Inflammatory macrophage treated with lipopolysaccharide for 1 hour (primary cell): ENCODE measurements around the gene CNDP2.

ENCODE experiments used
- DNase-seq, 2 donors: peaks; one replicate each; pipeline ENCODE4 v3.0.0-alpha.2; 2020 to 2022

CNDP2 gene

DNA sequence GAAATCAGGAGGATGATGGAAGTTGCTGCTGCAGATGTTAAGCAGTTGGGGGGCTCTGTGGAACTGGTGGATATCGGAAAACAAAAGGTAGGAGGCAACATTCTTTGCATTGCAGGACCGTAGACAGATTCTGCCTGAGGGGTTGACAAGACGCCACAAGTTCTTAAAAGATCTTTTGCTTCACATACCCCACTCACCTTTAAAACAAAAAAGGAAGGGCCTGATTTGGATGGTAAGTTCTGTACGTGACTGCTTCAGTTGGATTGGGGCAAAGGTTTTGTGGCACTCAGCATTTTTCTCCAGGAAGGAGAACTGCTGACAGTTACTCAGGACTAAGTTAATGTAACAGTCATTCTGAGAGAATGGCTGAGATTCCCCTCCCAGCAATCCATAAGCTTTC, 5.2 kb downstream of the CNDP2 start:
- peak; percentile 53 to 60 for DNase-seq

DNA sequence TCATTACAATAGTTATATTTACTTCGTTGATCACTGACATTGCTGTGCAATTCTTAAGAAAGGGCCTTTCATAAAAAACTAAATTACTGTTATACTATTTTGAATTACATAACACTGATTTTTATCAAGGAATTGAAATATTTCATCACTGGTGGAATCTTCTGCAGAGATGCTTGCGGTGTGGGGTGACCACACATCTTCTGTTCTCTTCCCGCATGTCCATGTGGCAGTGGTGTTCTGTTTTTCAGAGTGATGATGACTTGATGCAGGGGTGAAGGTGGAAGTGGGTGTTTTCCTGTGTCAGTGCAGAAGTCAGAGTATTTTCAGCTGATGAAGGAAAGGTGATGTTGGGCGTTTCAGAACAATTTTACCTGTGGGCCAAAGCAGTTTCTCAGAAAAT, 7.0 kb downstream of the CNDP2 start:
- DNase-seq, result no peak

DNA sequence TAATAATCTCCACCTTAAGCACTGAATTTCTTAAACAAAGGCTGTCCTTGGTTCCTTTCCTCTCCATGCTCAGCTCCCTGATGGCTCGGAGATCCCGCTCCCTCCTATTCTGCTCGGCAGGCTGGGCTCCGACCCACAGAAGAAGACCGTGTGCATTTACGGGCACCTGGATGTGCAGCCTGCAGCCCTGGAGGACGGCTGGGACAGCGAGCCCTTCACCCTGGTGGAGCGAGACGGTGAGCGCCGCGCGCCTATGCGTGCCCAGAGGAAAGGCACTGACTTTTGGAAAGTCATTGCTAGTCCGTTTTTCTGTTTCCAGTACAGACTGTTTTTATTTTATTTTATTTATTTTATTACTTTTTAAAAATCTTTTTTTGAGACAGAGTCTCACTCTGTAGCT, 9.6 kb downstream of the CNDP2 start:
- DNase-seq, result no peak

DNA sequence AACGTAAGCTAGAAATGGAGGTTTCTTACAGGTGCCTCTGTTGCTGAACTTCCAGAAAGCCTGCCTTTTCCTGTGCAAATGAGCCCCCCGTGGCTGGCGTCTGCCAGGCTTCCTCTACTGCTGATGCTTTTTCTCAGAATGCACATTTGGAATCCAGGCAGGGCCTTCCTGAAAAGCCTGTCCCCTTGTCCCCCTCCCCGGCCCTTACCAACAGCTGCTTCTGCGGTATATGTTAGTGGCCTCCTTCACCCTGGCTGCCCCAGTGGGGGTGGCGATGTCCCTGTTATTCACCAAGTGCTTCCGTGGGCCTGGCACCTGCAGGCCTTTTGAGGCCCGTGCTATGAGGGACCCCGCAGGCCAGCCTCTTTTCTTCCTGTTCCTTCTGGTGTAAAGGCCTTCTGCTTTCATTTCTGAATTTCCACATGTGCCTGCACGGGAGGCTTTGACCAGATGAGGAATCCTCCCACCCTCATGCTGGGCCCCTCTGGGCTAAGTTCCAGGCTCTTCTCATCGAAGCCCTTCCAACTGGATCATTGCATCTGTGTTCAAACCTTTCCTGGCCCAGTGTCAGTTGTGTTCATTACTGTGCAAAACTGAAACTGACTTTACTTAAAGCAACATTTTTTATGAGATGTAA, 10.4 kb downstream of the CNDP2 start:
- no peak for DNase-seq

DNA sequence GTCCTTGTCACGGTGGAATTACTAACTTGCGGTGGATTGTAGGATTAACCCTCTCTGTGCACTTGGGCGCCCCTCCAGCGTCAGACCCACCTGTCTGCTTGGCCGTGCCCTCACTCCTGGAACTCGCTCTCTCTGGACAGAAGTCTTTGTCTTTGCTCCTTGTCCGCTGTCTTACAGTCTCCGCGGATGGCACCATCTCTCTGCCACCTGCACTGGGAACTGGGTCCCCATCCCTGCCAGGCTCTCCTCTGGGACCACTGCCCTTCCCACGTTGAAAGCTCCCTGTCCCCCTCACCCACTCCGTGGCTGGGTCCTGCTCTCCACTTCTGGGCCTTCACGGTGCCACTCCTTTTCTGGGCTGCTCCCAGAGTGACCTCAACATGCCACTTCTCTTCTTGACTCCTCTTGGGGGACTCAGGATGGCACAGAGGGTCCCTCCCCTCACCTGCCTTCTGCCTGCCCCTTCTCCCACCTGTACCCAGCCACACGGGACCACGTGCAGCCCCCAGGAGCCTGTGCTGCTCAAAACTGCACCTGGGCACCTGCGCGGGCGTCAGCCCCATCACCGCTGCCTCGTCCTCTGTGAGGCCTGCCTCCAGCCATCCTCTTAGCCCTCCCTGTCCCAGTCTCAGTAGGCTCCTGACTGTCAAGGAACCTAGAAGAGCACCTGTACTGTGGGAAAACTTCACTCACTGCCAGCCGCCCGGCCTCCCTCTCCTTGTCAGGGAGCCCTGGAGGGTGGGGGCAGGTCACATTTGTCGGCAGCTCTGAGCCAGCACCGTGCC, 11.1 kb downstream of the CNDP2 start:
- no peak for DNase-seq

DNA sequence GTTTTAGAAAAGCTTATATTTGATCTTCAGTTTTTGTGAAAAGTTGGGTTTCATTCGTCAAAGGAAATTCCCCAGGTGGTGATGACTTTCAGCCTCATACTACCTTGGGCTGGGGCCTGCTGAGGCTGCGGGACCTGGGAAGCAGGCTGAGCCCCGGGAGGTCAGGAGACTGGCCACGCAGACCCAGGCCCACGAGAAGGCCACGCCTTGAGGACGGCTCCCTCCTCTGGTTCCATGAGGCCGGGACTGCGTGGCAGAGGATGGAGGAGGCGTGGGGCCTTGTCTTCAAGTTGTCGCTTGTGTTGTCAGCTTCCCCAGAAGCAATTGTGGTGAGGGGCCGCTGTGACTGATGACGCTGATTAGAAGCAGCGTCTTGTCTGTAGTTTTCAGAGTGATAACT, 11.8 kb downstream of the CNDP2 start:
- no peak for DNase-seq

DNA sequence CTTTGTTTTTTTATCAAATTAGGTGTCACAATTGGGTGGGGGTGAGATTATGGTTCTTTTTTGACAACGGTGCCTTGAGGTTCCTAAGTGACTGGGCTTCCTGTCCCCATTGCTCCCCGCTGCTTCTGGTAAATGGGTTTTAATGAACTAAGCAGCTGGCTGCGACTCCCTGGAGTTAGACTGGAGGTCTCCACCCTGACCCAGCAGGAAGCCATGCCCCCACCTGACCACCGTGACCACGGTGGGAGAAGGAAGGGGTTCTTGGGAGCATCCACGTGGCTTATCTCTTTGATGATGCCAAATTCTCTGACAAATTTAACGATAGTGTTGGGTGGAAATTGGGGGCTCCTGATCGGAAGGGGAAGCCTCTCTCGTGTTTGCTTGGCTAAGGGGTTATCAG, 12.2 kb downstream of the CNDP2 start:
- no peak for DNase-seq

DNA sequence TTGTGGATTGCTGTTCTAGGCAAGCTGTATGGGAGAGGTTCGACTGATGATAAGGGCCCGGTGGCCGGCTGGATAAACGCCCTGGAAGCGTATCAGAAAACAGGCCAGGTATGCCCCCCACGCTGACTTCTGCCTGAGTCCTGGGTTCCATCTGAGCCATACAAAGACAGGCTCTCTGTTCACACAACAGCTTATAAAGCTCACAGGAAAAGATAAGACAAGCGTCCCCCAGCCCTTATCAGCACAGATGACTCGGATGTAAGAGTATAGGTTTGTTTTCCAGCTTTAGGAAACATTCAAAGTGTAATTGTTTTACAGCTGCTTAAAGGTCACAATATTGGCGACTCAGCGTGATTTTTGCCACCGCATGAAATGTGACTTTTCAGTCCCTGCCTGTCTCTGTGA, 12.7 kb downstream of the CNDP2 start:
- no peak for DNase-seq

DNA sequence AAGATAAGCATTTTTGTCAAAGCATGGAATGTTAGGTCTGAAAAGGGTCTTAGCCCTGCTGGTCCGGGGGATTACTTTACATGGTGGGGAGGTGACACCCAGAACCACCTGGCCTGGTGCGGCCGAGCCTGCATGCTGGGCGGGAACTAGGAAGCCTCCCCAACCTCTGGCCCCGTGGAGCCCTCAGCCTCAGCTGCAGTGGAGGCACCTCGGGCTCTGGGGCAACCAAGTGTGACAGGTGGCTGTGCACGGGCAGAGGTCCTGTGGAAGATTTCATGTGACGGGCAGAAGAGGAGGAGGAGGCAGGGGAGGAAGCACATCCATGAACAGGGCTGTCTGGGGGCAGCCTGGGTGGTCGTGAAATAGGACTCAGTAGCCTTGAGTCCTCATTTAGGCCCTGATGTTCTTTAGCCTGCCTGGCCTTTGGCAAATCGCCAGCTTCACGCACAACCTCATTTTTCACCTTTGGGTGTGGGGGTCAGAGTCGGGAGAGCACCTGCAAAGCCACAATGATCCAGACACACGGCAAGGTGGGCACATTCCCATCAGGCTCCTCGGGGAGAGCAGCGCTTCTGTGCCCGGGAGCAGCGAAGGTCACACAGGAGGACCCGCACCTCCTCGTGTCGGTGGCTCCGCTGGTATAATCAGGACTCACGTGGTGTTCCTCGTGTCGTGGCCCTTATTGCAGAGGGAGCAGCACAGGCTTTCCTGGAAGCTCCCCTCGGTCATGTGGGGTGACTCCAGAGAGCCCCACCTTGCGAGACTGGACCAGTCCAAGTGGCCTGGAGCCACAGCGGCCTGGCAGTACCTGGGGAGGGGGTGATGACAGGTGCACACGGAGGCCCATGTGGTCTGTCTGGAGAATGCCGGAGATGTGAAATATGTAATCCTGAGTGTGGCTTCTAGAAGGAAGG, 13.9 kb downstream of the CNDP2 start:
- DNase-seq, result no peak

DNA sequence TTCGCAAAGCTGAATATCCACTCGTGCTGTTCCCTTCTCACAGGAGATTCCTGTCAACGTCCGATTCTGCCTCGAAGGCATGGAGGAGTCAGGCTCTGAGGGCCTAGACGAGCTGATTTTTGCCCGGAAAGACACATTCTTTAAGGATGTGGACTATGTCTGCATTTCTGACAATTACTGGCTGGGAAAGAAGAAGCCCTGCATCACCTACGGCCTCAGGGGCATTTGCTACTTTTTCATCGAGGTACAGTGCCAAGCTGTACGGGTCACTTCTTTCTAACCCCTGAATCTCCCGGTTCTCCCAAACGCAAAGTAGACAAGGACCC, 14.6 kb downstream of the CNDP2 start:
- no peak for DNase-seq

DNA sequence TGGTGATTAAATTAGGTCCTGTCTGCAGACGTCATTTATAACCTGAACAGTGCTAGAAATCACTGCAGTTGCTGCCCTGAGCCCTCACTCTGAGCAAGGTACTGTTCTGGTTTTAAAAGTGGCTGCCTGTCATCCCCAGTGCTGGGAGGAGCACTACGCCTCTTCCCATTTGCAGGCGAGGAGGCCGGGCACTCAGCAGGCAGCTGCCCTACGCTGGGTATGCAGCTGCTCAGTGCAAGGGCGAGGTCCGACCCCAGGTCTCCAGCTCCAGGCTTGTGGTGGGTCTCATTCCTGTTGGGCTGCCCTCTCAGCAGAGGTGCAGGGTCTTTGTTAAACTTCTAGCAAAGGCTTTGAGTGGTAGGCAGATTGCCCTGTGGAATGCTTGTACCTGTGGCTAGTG, 15.7 kb downstream of the CNDP2 start:
- no peak for DNase-seq

DNA sequence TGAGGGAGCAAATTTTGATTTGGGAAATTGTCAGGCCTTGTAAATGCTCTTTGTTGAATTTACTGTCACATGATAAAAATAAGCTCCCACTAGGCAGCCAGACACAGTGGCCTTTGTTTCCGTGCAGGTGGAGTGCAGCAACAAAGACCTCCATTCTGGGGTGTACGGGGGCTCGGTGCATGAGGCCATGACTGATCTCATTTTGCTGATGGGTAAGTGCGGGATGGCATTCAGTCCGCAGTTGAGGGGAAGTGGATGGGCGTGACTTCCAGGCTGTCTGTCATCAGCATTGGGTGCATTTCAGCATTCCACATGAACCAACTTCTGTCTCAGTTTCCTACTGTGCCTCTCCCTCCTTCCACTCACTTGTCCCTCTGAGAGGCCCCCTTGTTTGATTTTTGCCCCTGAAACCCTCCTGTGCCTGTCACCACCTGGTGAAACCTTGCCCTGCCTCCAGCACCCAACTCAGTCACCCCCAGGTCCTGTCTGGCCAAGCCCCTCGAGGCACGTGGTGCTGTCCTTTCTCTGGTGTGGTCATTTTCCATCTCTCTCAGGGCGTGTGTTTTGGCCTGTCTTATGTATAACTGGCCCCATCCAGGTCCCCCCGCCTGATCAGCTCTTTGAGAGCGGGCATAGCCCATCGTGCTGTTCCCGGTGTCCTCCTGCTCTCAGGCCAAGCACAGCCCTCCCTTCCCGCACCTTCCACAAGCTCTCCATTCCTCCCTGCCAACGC, 16.3 kb downstream of the CNDP2 start:
- no peak for DNase-seq

DNA sequence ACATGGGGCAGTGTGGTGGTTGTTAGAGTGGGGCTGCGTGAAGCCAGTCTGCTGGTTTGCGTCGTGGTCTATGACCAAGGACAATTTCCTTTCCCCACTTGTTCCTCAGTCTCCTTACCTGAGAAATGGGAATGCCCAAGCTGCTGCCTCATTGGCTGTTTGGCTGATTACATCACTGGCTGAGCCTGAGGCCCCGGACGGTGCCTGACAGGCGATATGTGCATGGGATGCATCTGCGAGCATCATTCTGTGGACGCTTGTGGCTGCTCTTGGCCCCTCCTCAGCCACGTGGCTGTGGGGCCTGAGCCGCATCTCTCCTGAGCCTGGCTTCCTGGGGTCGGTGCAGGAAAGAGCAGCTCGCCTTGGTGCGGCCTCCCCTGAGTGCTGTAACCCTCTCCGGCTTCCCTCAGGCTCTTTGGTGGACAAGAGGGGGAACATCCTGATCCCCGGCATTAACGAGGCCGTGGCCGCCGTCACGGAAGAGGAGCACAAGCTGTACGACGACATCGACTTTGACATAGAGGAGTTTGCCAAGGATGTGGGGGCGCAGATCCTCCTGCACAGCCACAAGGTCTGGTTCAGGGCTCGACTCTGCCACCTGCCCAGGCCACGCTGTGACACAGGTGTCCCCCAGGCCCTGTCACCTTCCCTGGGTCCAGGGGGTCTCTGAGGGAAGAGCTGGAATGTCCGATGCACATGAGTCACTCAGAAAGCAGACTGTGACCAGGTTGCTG, 17.2 kb downstream of the CNDP2 start:
- no peak for DNase-seq

DNA sequence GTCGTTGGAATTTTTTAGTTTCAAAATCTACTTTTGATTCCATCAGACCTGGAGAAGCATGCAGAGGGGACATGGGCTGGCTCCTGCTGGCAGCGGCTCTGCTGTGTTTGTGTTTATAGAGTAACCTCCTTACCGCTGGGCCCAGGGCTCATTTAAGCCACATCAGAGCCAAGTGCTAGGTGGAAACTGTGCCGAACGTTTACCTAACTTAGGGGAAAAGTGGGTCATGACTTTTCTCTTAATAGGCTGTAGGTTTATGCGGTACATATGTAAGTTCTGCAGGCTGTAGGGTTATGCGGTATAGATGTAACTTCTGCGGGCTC, 17.7 kb downstream of the CNDP2 start:
- DNase-seq, result no peak

DNA sequence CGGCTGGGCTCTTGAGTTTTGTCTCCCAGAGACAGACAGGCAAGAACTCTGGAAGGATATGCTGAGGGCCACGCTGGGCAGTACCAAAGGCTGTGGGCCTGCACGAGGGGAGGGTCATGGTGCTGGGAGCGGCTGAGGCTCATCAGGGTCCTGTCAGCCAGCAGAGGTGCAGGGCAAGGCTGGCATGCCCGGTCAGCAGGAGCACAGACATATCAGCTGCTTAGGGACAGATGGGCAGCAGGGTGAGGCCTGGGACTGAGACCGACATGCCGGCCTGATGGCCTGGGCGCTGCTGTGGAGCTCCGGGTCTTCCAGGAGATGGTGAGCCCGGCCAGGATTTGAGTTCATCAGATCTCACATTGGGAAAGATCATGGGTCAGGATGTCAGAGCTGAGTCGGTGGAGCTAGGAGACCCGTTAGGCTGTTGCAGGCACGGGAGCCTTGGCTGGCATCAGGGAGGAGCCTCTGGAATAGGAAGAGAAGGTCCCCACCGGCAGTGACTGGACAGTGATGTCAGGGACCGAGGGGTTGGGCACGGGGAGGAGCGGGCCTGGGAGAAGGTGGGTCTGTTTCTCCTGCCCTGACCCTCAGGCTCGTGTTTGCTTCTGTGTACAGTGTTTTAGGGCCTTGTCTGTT, 18.8 kb downstream of the CNDP2 start:
- DNase-seq, result no peak

DNA sequence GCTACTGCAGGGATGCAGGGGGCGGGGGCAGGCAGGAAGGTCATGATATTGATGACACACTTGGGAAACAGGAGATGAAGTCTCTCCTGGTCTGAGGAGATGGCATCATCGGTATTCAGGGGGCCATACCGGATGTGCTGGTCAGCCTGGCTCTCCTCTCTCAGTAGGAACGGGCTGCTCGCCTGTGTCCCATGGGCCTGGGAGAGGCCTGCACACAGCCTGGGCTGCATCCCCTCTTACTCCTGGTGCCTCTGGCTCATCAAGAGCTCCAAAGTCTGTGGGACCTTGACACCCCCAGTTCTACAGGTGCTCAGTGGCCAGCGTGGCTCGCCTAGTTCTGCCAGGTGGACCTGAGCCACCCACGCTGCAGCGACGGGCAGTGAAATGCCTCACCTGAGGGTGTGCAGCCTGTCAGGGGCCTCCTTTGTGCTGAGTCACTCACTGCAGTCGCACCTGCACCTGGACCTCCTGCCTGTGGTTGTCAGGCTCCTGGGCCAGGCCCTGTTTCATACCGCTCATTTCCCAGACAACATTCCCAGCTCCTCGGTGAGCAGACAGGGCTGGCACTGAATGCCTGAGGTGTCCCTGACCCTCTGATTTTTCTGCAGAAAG, 19.6 kb downstream of the CNDP2 start:
- DNase-seq, result no peak

DNA sequence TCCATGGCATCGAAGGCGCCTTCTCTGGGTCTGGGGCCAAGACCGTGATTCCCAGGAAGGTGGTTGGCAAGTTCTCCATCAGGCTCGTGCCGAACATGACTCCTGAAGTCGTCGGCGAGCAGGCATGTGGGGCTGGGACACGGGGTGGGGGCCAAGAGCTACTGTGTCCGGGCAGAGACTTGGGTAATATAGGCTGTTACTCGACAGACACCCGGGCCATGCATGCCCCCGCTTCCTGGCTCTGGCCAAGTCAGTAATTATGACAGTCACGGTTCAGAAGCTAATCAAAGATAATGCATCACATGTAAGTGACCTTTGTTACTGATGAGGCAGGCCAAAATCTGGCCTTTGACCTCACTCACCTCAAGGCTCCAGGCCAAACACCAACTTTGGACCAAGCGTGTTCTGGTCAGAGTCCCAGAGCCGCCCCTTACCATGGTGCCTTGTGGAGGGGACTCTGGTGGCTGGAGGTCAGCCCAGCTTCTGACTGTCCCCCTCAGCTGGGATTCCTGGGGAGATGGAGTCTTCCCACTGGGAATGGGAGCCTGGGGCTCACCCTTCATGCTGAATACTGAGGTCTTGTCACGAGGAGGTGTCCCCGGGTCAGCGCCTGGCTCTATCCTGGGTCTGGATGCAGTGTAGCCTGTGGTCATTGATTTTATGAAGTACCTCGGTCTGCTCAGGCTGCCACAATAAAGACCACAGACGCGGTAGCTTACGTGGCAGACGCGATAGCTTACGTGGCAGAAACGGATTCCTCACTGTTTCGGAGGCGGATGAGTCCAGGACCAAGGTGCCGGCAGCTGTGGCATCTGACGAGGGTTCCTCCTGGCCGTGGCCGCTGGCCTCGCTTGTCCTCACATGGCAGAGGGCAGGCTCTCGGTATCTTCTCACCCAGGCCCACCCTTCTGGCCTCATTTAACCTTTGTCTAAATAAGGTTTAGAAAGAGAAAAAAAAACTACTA, 20.4 kb downstream of the CNDP2 start:
- no peak for DNase-seq

DNA sequence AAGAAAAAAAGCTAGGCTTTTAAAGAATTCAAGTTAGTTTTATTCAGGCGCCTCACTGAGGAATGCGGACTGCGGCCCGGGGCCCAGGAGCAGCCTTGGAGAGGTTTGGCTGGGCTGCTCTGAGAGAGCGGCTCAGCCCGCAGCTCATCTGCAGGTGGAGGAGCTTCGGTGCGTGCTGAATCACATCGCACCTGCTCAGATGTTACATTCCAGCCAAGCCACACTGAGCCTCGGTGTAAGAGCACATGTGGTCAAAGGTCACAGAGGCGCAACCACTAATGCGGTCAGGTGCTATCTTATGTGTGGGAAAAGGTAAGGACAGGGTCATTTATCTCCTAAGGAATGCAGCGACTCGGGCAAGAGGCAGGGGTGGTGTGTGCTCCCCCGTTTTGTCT, 21.1 kb downstream of the CNDP2 start:
- DNase-seq, result no peak

DNA sequence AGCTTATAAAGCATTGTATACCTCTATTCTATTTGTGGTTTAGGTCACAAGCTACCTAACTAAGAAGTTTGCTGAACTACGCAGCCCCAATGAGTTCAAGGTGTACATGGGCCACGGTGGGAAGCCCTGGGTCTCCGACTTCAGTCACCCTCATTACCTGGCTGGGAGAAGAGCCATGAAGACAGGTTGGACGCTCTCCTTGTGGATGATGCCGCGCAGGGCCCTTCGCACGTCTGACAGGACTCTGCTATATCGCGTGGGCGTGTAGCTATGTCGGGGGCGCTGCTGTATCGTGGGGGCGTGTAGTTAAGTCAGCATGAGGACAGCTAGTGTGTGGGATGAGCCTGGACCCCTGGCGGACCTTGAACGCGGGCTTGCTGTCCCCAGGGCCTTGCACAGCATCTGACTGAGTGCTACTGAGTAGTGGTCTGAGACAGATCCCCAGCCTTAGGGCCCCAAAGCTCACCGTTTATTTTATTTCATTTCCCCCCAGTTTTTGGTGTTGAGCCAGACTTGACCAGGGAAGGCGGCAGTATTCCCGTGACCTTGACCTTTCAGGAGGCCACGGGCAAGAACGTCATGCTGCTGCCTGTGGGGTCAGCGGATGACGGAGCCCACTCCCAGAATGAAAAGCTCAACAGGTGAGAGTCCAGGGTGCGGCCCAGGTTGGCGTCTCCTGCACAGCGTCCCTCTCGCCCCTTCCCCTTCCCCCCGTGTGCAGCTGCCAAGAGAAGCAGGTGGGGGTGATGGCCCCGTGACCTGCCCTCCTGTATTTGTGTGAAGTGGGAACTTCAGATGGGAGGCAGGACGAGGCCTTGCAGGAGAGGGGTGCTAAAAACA, 22.5 kb downstream of the CNDP2 start:
- DNase-seq, result no peak
